Trophoblast cell (in vitro differentiated cells and primary cell): ENCODE measurements around the gene COX6A1.

Experiments used
- DNase-seq, 2 donors: peaks; one replicate each; pipeline ENCODE4 v3.0.0-alpha.2; 2016
- H2AFZ ChIP-seq: 2 replicates; pipeline ENCODE4 v1.6.1; 2013; ENCODE audit warnings: low read length, moderate library complexity, mild to moderate bottlenecking; ENCODE audit not compliant: insufficient read depth, poor library complexity
- H2AK5ac ChIP-seq: 2 replicates; pipeline ENCODE4 v1.6.1; 2013; ENCODE audit warnings: mild to moderate bottlenecking, low read length
- H2BK120ac ChIP-seq: 2 replicates; pipeline ENCODE4 v1.6.1; 2013; ENCODE audit warnings: low read length, mild to moderate bottlenecking, moderate library complexity; ENCODE audit not compliant: insufficient read depth, poor library complexity
- H2BK12ac ChIP-seq: 2 replicates; pipeline ENCODE4 v1.6.1; 2013; ENCODE audit warnings: mild to moderate bottlenecking, low read length, moderate library complexity
- H2BK5ac ChIP-seq: 2 replicates; pipeline ENCODE4 v1.6.1; 2013; ENCODE audit warnings: low read length, low read depth, moderate library complexity, mild to moderate bottlenecking; ENCODE audit not compliant: poor library complexity
- H3K14ac ChIP-seq: 2 replicates; pipeline ENCODE4 v1.6.1; 2013; ENCODE audit warnings: mild to moderate bottlenecking, low read length
- H3K18ac ChIP-seq: 2 replicates; pipeline ENCODE4 v1.6.1; 2013; ENCODE audit warnings: mild to moderate bottlenecking, low read length
- H3K23ac ChIP-seq: 2 replicates; pipeline ENCODE4 v1.6.1; 2013; ENCODE audit warnings: low read length
- H3K27ac ChIP-seq: 2 replicates; pipeline ENCODE4 v1.5.1; 2013; ENCODE audit warnings: low read depth, mild to moderate bottlenecking, inconsistent platforms, low read length, moderate library complexity
- H3K27me3 ChIP-seq: 2 replicates; pipeline ENCODE4 v1.6.1; 2013; ENCODE audit warnings: inconsistent platforms, mild to moderate bottlenecking, low read length, moderate library complexity; ENCODE audit not compliant: insufficient read depth
- H3K36me3 ChIP-seq, 2 experiments: 1 replicate in 1 of 2; 2 replicates in 1 of 2; pipeline ENCODE4 v1.6.1; 2013; ENCODE audit warnings: low read length in 2 of 2, mild to moderate bottlenecking in 2 of 2, moderate library complexity in 1 of 2; ENCODE audit not compliant: insufficient read depth in 2 of 2, control insufficient read depth in 1 of 2
- H3K4ac ChIP-seq: 2 replicates; pipeline ENCODE4 v1.6.1; 2013; ENCODE audit warnings: low read depth, mild to moderate bottlenecking, low read length, moderate library complexity
- H3K4me1 ChIP-seq, 2 experiments: 1 replicate in 1 of 2; 2 replicates in 1 of 2; pipeline ENCODE4 v1.6.1; 2013; ENCODE audit warnings: low read length in 2 of 2, mild to moderate bottlenecking in 2 of 2, moderate library complexity in 1 of 2; ENCODE audit not compliant: insufficient read depth in 2 of 2, control insufficient read depth in 1 of 2
- H3K4me2 ChIP-seq: 2 replicates; pipeline ENCODE4 v1.6.1; 2013; ENCODE audit warnings: inconsistent platforms, mild to moderate bottlenecking, low read length, moderate library complexity
- H3K4me3 ChIP-seq: 2 replicates; pipeline ENCODE4 v1.5.1; 2013; ENCODE audit warnings: mild to moderate bottlenecking, low read depth, low read length, inconsistent platforms
- H3K79me1 ChIP-seq: one replicate; pipeline ENCODE4 v1.6.1; 2013; ENCODE audit warnings: low read length
- H3K79me2 ChIP-seq: 2 replicates; pipeline ENCODE4 v1.6.1; 2013; ENCODE audit warnings: low read length, mild to moderate bottlenecking; ENCODE audit not compliant: control insufficient read depth, insufficient read depth, poor library complexity
- H3K9ac ChIP-seq: 2 replicates; pipeline ENCODE4 v1.6.1; 2013; ENCODE audit warnings: mild to moderate bottlenecking, low read length
- H3K9me3 ChIP-seq: 2 replicates; pipeline ENCODE4 v1.6.1; 2013; ENCODE audit warnings: low read depth, mild to moderate bottlenecking, control low read depth, inconsistent platforms, low read length; ENCODE audit not compliant: insufficient read depth
- H4K12ac ChIP-seq: 2 replicates; pipeline ENCODE4 v1.6.1; 2013; ENCODE audit warnings: low read depth, mild to moderate bottlenecking, low read length, moderate library complexity
- H4K8ac ChIP-seq: 2 replicates; pipeline ENCODE4 v1.6.1; 2013; ENCODE audit warnings: low read depth, mild to moderate bottlenecking, low read length, moderate library complexity
- H4K91ac ChIP-seq: one replicate; pipeline ENCODE4 v1.6.1; 2013; ENCODE audit warnings: low read depth, mild to moderate bottlenecking, low read length, moderate library complexity
- WGBS: extraction: QIAGEN DNeasy Blood & Tissue Kit; methylation state at CpG from one replicate; pipeline ENCODE4 v1.1.7; 2013; ENCODE audit warnings: missing lambda C conversion rate; ENCODE audit not compliant: insufficient read length, insufficient coverage; ENCODE audit errors: extremely low coverage; 5-methylcytosine and 5-hydroxymethylcytosine counted together

Gene COX6A1

GRCh38 chr12:120463712-120464111 lies 25.8 kb downstream of the COX6A1 start:
- Histone ChIP-seq H3K4me3 (no peak overlapping the region), H3K14ac (no peak overlapping the region), H2AK5ac (no peak overlapping the region), H2BK5ac (no peak overlapping the region), H3K23ac (no peak overlapping the region), H3K36me3 (peaks cover 38 to 61% of the 10 kb centered on the region in 2 experiments), H3K18ac (no peak overlapping the region), H3K79me2 (peaks cover 12% of the 10 kb centered on the region), H4K8ac (no peak overlapping the region), H4K12ac (no peak overlapping the region), H3K27ac (no peak overlapping the region), H2BK120ac (no peak overlapping the region), H3K4ac (no peak overlapping the region), H2BK12ac (no peak overlapping the region), H3K9me3 (no peaks in the 10 kb centered on the region), H4K91ac (no peak overlapping the region), H3K79me1 (peaks cover 2% of the 10 kb centered on the region), H2AFZ (no peak overlapping the region), H3K27me3 (no peaks in the 10 kb centered on the region), H3K4me2 (no peak overlapping the region), H3K4me1 (no peaks in the 10 kb centered on the region), H3K9ac (no peak overlapping the region)
- WGBS: no CpG with 5 or more reads among the region's 5 CpGs
- DNase-seq: no peak

- no peak overlapping the region for H2BK120ac ChIP-seq
- no peak overlapping the region for H3K4me3 ChIP-seq
- DNase-seq: no peak
- peaks cover 4 to 8% of the 10 kb centered on the region in 2 experiments for H3K4me1 ChIP-seq
- H3K79me2 ChIP-seq: peaks cover 20% of the 10 kb centered on the region
- no peak overlapping the region for H4K12ac ChIP-seq
- H2AK5ac ChIP-seq: no peak overlapping the region
- H3K79me1 ChIP-seq: peaks cover 11% of the 10 kb centered on the region
- H3K27me3 ChIP-seq: no peaks in the 10 kb centered on the region
- H3K4me2 ChIP-seq: no peak overlapping the region
- no peak overlapping the region for H2BK5ac ChIP-seq
- H3K4ac ChIP-seq: no peak overlapping the region
- WGBS: no CpG with 5 or more reads among the region's 5 CpGs
- no peak overlapping the region for H4K8ac ChIP-seq
- H3K18ac ChIP-seq: no peak overlapping the region
- no peak overlapping the region for H2AFZ ChIP-seq
- H2BK12ac ChIP-seq: no peak overlapping the region
- no peak overlapping the region for H3K23ac ChIP-seq
- H4K91ac ChIP-seq: no peak overlapping the region
- H3K36me3 ChIP-seq: peaks cover 29 to 45% of the 10 kb centered on the region in 2 experiments
- no peak overlapping the region for H3K9ac ChIP-seq
- H3K14ac ChIP-seq: no peak overlapping the region
- H3K27ac ChIP-seq: no peak overlapping the region
- H3K9me3 ChIP-seq: no peaks in the 10 kb centered on the region
Observed at GRCh38 chr12:120465756-120466155, 27.8 kb downstream of the COX6A1 start.

- Histone ChIP-seq H3K36me3 (peaks cover 24 to 40% of the 10 kb centered on the region in 2 experiments), H3K27me3 (no peaks in the 10 kb centered on the region), H3K4ac (peak overlapping the region; percentile 64), H4K8ac (no peak overlapping the region), H2BK12ac (no peak overlapping the region), H3K18ac (no peak overlapping the region), H2BK5ac (no peak overlapping the region), H3K79me2 (peaks cover 20% of the 10 kb centered on the region), H3K4me2 (no peak overlapping the region), H3K27ac (no peak overlapping the region), H3K79me1 (peaks cover 11% of the 10 kb centered on the region), H3K9ac (no peak overlapping the region), H3K14ac (no peak overlapping the region), H2AK5ac (no peak overlapping the region), H4K12ac (no peak overlapping the region), H3K9me3 (no peaks in the 10 kb centered on the region), H4K91ac (no peak overlapping the region), H3K23ac (no peak overlapping the region), H2AFZ (no peak overlapping the region), H2BK120ac (no peak overlapping the region), H3K4me1 (peaks cover 4 to 8% of the 10 kb centered on the region in 2 experiments), H3K4me3 (no peak overlapping the region)
- DNase-seq: peak; percentile 43 to 73
- no CpG with 5 or more reads among the region's 8 CpGs for WGBS
Observed at GRCh38 chr12:120466560-120467315, 28.8 kb downstream of the COX6A1 start.

- no CpG with 5 or more reads among the region's 6 CpGs for whole genome bisulfite sequencing
- Histone ChIP-seq H3K36me3 (peaks cover 22 to 36% of the 10 kb centered on the region in 2 experiments), H3K4ac (peak overlapping the region; percentile 87), H3K14ac (no peak overlapping the region), H4K91ac (no peak overlapping the region), H3K27me3 (no peaks in the 10 kb centered on the region), H3K27ac (no peak overlapping the region), H3K4me3 (no peak overlapping the region), H2AK5ac (no peak overlapping the region), H2BK12ac (no peak overlapping the region), H2BK5ac (no peak overlapping the region), H3K4me1 (peaks cover 4 to 8% of the 10 kb centered on the region in 2 experiments), H4K12ac (no peak overlapping the region), H3K4me2 (no peak overlapping the region), H3K9ac (no peak overlapping the region), H2AFZ (no peak overlapping the region), H4K8ac (no peak overlapping the region), H3K23ac (no peak overlapping the region), H3K18ac (no peak overlapping the region), H3K79me1 (peaks cover 11% of the 10 kb centered on the region), H3K79me2 (peaks cover 20% of the 10 kb centered on the region), H3K9me3 (no peaks in the 10 kb centered on the region), H2BK120ac (no peak overlapping the region)
- DNase-seq: no peak
Observed at GRCh38 chr12:120467439-120467838, 29.5 kb downstream of the COX6A1 start.
